Ectodermal cell (in vitro differentiated cells): ENCODE data around the gene NPIPB2.

Source experiments
- H3K27ac ChIP-seq: 2 replicates; pipeline ENCODE4 v1.7.0; 2013; ENCODE audit warnings: mild to moderate bottlenecking, low read depth, low read length; ENCODE audit not compliant: insufficient read depth, poor library complexity, severe bottlenecking
- H3K27me3 ChIP-seq: 2 replicates; pipeline ENCODE4 v1.7.0; 2013; ENCODE audit warnings: mild to moderate bottlenecking, low read length; ENCODE audit not compliant: insufficient read depth, control insufficient read depth, poor library complexity, severe bottlenecking
- H3K36me3 ChIP-seq: one replicate; pipeline ENCODE4 v1.7.0; 2013; ENCODE audit warnings: low read length; ENCODE audit not compliant: control insufficient read depth, insufficient read depth
- H3K4me1 ChIP-seq: one replicate; pipeline ENCODE4 v1.7.0; 2013; ENCODE audit warnings: low read length; ENCODE audit not compliant: control insufficient read depth, insufficient read depth
- H3K4me3 ChIP-seq: 2 replicates; pipeline ENCODE4 v1.7.0; 2013; ENCODE audit warnings: low read depth, low read length, control low read depth; ENCODE audit not compliant: insufficient read depth
- H3K9me3 ChIP-seq: 2 replicates; pipeline ENCODE4 v1.7.0; 2013; ENCODE audit warnings: mild to moderate bottlenecking, low read length, moderate library complexity; ENCODE audit not compliant: control insufficient read depth
- WGBS, 2 experiments: methylation state at CpG; one replicate each; pipeline ENCODE4 v1.1.7; 2013; ENCODE audit warnings: missing lambda C conversion rate in 2 of 2; 5-methylcytosine and 5-hydroxymethylcytosine counted together

NPIPB2 gene

DNA sequence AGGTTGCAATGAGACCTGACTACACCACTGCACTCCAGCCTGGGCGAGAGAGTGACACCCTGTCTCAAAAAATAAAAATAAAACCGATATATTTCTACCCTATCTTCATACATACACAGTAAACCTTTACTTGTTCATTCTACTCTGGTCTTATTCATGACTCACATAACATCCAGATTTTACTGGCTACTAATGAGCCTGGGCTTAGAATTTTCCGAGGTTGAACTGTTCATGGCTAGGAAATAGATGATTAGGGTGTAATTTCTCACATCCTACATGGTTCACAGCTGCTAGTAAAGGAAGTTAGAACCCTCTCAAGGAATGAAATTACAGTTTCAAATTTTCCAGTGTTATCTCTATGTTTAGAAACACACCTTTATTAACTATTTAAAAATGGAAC, 40.8 kb downstream of the NPIPB2 start:
- no peak overlapping the region for H3K27ac ChIP-seq
- no peaks in the 10 kb centered on the region for H3K9me3 ChIP-seq
- no peak overlapping the region for H3K4me3 ChIP-seq
- H3K4me1 ChIP-seq: no peaks in the 10 kb centered on the region
- no peaks in the 10 kb centered on the region for H3K36me3 ChIP-seq
- 94 to 95% methylated on average over 3 of the region's 3 CpGs for WGBS, 2 experiments
- no peaks in the 10 kb centered on the region for H3K27me3 ChIP-seq

DNA sequence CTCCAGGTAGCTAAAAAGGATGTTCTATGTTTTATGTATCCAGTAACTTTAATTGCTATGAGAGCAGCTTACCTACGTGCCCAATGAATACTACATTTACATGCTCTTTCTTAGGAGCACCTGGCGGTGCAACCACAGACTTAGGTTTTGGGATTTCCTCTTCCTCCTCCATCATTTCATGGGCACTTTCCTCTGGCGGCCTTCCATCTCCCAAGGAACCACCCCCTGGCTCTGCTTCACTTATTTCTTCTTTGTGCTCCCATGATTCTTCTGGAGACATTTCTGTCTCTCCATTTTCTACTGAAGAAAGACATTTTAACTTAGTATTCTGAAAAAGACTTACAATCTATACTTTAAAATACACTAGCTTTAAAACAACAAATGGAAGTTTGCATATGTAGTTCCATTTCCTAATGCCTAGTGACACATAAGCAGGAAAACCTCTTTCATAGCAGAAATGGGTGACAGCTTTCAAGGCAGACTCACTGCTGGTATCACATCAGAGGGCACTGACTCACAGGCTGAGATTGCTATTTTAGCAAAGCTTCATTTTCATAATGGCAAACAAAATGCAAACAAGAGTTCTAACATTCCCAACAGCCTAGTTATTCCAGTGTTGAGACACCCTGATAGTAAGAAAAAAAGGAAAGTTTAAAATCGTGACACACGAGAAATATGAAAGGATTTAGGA, 45.2 kb downstream of the NPIPB2 start:
- H3K4me1 ChIP-seq: no peaks in the 10 kb centered on the region
- H3K9me3 ChIP-seq: no peaks in the 10 kb centered on the region
- H3K4me3 ChIP-seq: no peak overlapping the region
- WGBS, 2 experiments: 90 to 94% methylated on average over 3 of the region's 5 CpGs
- no peak overlapping the region for H3K27ac ChIP-seq
- peaks cover 4% of the 10 kb centered on the region for H3K36me3 ChIP-seq
- no peaks in the 10 kb centered on the region for H3K27me3 ChIP-seq

DNA sequence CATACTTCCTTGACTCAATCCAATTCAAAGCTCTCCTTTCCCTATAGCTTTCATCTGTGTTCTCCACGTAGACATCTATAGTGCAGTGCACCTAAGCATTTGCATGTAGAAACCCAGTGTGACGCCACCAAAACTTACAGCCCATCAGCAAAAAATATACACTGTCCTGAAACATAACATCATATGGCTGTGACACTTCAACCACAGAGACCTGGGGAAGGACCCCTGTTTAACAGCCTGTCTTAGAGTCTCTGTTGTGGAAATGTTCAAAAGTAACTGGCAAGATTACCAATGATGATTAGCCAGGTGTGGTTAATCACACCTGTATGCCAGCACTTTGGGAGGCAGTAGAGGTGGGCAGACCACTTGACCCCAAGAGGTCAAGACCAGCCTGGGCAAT, 48.3 kb downstream of the NPIPB2 start:
- H3K9me3 ChIP-seq: no peaks in the 10 kb centered on the region
- H3K27ac ChIP-seq: no peak overlapping the region
- H3K27me3 ChIP-seq: no peaks in the 10 kb centered on the region
- no peak overlapping the region for H3K4me3 ChIP-seq
- H3K4me1 ChIP-seq: no peaks in the 10 kb centered on the region
- peaks cover 4% of the 10 kb centered on the region for H3K36me3 ChIP-seq
- WGBS, 2 experiments: 95 to 96% methylated on average over 2 of the region's 2 CpGs

DNA sequence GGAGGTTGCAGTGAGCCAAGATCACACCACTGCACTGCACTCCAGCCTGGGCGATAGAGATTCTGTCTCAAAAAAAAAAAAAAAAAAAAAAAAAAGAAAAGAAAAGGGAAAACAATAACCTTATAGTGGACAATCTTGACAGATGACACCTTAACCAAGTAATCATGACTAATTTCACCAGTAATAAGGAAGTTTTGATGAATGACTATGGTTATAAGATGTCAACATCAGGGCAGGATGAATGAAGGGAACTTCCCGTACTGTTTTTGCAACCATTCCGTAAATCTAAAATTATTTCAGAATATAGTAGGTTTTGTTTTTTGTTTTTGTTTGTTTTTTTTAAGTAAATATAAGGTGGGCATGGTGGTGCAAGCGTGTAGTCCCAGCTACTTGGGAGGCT, 49.1 kb downstream of the NPIPB2 start:
- Histone ChIP-seq H3K9me3 (no peaks in the 10 kb centered on the region), H3K4me3 (no peak overlapping the region), H3K36me3 (peaks cover 9% of the 10 kb centered on the region), H3K27me3 (no peaks in the 10 kb centered on the region), H3K4me1 (no peaks in the 10 kb centered on the region), H3K27ac (no peak overlapping the region)
- WGBS, 2 experiments: 87 to 89% methylated on average over 3 of the region's 4 CpGs

DNA sequence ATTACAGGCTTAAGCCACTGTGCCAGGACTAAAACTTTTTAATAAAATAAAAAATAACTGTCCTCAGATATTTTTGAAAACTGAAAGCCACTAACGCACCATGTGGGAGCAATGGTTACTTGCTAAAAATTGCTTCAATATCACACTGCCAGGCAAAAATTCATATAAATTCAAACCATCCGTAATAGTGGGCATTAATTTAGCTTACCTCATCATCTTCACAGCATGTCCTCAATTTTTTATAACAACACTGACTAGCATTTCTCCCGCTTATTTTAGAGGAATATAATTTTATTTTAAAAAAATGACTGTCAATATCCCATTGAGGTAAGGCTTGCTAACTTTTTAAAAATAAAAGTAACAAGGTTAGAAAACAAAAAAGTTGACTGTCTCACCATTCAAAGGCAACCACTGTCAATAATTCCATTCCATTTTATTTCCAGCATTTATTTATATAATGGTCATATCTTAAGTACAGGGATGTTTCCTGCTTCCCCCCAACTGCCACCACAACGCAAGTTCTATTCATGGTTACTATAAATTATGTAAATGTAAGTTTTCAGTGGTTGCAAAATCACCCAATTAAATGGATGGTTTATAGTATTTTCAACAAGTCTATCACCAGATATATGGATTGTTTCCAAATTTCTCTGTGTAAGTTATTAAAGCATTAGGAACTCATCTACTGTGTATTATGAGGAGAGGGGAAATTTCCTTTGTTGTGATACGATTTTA, 51.4 kb downstream of the NPIPB2 start:
- H3K9me3 ChIP-seq: no peaks in the 10 kb centered on the region
- H3K36me3 ChIP-seq: peaks cover 9% of the 10 kb centered on the region
- 92 to 95% methylated on average over 2 to 4 of the region's 5 CpGs for WGBS, 2 experiments

DNA sequence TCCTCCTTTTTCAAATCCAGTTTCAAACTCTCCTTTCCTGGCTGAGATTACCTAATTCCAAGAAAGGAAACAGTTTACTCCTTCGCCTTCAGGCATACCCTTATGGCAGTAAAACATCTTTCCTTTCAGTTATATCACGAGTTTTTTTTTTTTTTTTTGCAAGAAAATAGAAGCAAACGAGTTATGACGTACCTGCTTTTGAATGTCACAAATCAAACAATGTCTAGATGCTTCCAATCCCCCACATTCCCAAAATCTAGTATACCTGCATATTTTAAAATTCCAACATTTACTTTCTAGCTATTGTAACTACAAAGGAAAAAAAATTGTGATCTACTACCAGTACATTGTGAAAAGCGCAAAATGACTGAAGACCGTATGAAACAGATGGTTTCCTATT, 55.0 kb downstream of the NPIPB2 start:
- Histone ChIP-seq H3K4me3 (no peak overlapping the region), H3K4me1 (no peaks in the 10 kb centered on the region), H3K9me3 (no peaks in the 10 kb centered on the region), H3K36me3 (peaks cover 17% of the 10 kb centered on the region), H3K27me3 (no peaks in the 10 kb centered on the region), H3K27ac (no peak overlapping the region)
- 97 to 99% methylated on average over 6 of the region's 6 CpGs for WGBS, 2 experiments

More for the DNA sequence above, 51.4 kb downstream of the NPIPB2 start:
- H3K4me1 ChIP-seq: no peaks in the 10 kb centered on the region
- no peak overlapping the region for H3K4me3 ChIP-seq
- no peak overlapping the region for H3K27ac ChIP-seq
- no peaks in the 10 kb centered on the region for H3K27me3 ChIP-seq

DNA sequence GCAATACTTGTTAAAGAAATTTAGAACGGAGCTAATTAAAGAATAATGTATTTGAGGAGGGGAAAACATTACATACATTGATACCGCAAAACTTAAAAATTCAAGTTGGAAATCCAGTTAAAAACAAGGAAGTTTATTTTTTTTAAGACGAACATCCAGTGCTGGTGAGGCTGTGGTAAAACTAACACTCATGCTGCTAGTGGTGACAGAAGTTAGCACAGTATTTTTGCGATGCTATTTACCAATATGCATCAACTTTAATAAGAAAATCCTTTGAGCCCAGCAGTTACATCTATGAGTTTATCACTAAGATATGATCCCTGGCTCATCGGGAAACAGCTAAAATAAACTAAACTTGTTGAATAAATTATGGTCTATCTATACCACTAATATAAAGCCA, 57.8 kb downstream of the NPIPB2 start:
- WGBS, 2 experiments: 92 to 95% methylated on average over 4 to 5 of the region's 5 CpGs
- Histone ChIP-seq H3K9me3 (no peaks in the 10 kb centered on the region), H3K4me3 (no peak overlapping the region), H3K27ac (no peak overlapping the region), H3K4me1 (no peaks in the 10 kb centered on the region), H3K36me3 (peaks cover 24% of the 10 kb centered on the region), H3K27me3 (no peaks in the 10 kb centered on the region)

DNA sequence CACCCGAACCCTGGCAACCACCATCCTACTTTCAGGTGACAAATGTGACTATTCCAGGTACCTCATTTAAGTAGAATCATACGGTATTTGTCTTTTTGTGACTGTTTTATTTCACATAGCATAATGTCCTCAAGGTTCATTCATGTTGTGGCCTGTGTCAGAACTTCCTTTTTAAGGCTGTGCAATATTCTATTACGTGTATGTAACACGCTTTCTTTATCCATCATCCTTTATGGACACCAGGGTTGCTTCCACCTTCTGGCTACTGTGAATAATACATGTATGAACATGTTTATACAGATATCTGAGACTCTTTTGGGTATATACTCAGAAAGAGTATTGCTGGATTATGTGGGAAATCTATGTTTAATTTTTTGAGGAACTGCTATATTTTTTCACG, 61.8 kb downstream of the NPIPB2 start:
- Histone ChIP-seq H3K27me3 (no peaks in the 10 kb centered on the region), H3K36me3 (peaks cover 29% of the 10 kb centered on the region), H3K27ac (no peak overlapping the region), H3K4me3 (no peak overlapping the region), H3K9me3 (no peaks in the 10 kb centered on the region), H3K4me1 (no peaks in the 10 kb centered on the region)
- 96 to 97% methylated on average over 5 of the region's 5 CpGs for WGBS, 2 experiments

DNA sequence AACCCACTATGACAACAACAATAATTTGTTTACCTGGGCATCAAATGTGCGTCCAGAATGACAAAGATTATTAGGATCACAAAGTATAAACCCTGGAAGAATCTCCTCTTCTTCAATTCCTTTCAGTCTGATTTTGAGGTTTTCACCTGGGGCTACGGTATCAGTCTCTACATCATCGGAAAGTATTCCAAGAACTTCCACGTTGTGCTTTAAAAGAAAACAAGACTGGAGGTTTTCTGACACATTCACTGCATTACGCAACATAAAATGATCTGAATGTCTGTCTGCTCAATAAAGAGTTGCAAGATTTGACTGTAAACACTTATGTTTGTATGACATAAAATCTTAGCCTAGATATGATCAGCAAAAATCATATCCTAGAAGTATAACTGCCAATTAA, 64.5 kb downstream of the NPIPB2 start:
- Histone ChIP-seq H3K27ac (no peak overlapping the region), H3K27me3 (no peaks in the 10 kb centered on the region), H3K4me1 (no peaks in the 10 kb centered on the region), H3K9me3 (no peaks in the 10 kb centered on the region), H3K4me3 (no peak overlapping the region), H3K36me3 (peaks cover 35% of the 10 kb centered on the region)
- WGBS, 2 experiments: 95 to 98% methylated on average over 5 of the region's 5 CpGs
